HG02642 (cell line): ENCODE measurements around the gene TOPORS.

Experiments
- ATAC-seq: cut with Tn5 transposase; IDR thresholded peaks from one replicate; pipeline ENCODE4 v1.9.1; 2021; ENCODE audit warnings: mild to moderate bottlenecking; ENCODE audit not compliant: unreplicated experiment, poor library complexity

Gene TOPORS

GRCh38 chr9:32516241-32516640 lies 36.1 kb downstream of the TOPORS start:
- no peak for ATAC-seq

DNA sequence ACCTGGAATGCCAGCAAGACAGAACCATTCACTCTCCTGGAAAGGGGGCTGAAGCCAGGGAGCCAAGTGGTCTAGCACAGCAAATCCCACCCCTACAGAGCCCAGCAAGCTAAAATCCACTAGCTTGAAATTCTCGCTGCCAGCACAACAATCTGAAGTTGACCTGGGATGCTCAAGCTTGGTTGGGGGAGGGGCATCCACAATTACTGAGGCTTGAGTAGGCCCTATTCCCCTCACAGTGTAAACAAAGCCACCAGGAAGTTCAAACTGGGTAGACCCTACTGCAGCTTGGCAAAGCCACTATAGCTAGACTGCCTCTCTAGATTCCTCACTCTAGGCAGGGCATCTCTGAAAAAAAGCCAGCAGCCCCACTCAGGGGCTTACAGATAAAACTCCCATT lies 43.7 kb downstream of the TOPORS start:
- ATAC-seq: no peak

- ATAC-seq: no peak
Observed at GRCh38 chr9:32503008-32503407, 49.4 kb downstream of the TOPORS start.

DNA sequence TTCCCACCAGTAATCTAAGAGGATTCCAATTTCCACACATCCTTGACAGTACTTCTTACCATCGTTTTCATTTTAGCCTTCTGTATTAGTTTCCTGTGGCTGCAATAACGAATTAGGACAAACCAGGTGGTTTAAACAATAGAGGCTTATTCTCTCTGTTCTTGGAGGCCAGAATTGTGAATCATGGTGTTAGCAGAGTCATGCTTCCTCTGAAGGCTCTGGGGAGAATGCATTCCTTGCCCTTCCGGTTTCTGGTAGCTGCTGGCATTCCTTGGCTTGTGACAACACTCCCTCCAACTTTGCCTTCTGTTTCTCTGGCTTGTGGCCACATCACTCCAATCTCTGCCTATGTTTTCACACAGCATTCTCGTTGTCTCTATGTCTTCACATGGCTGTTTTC lies 49.9 kb downstream of the TOPORS start:
- no peak for ATAC-seq

DNA sequence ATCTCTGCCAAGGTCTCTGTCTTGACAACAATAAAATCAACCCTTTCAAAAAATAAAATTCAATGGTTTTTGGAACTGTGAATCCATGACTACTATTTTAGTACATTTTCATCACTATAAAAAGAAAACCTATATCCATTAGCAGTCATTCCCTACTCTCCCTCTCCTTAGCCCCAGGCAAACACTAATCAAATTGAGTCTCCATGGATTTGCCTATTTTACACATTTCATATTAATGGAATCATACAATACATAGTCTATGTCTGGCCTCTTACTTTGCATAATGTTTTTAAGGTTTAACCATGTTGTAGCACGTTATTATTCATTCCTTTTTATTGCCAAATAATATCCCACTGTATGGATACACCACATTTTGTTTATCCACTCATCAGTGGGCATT lies 50.5 kb downstream of the TOPORS start:
- no peak for ATAC-seq

GRCh38 chr9:32500768-32501167 lies 51.6 kb downstream of the TOPORS start:
- ATAC-seq: no peak

DNA sequence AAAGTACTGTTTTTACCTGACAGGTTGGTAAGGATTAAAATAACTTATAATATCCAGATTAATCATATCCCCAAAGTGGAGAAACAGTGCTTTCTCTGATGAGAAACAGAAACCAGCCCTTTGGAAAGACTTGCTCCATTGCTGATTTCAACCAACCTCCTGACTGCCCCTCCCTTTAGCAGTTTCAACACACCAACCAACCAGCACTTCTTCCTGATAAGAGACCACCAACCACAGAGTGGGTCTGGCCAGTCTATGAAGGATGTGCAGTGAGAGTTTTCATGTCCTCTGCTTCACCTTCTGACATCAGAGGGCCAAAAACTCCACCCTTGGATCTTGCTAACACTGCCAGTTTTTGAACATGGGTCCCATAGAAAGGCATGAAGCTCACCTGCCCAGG lies 54.5 kb downstream of the TOPORS start:
- no peak for ATAC-seq

GRCh38 chr9:32490601-32491000 lies 61.8 kb downstream of the TOPORS start:
- ATAC-seq: no peak
